CD4-positive, alpha-beta T cell (primary cell): Measurements from ENCODE around the gene CYP11A1. TPM values are rescaled to one million over a fixed set of nuclear protein-coding genes. Genes with fewer than 3 reads are reported as not detected.

Experiments used
- ATAC-seq: fragments of 200-7000 bp; cut with Tn5 transposase; one replicate; pipeline ENCODE4 v1.10.0; 2022; ENCODE audit warnings: mild to moderate bottlenecking; ENCODE audit not compliant: poor library complexity
- CTCF ChIA-PET: fragments of 350-600 bp; sonication (Branson Sonifier 250); formaldehyde crosslinking; loops from one replicate; lab custom pipeline; 2021; ENCODE audit warnings: antibody characterized with exemption, inconsistent platforms; lab: Charles Lee
- POLR2A ChIA-PET: fragments of 350-600 bp; sonication (Branson Sonifier 250); formaldehyde crosslinking; loops from one replicate; lab custom pipeline; 2021; ENCODE audit warnings: antibody characterized with exemption, inconsistent platforms; lab: Charles Lee
- DNase-seq, 14 experiments: peaks; one replicate each; pipeline ENCODE4 v3.0.0-alpha.2; 2013 to 2020; ENCODE audit warnings: mixed read lengths in 2 of 14
- H3K27ac ChIP-seq, 2 donors: one replicate each; pipeline versions ENCODE4 v1.5.1 to v1.7.0; 2013; ENCODE audit warnings: low read length in 2 of 2, low read depth in 1 of 2, mild to moderate bottlenecking in 1 of 2
- H3K27me3 ChIP-seq, 2 experiments: 1 replicate in 1 of 2; 2 replicates in 1 of 2; pipeline versions ENCODE4 v1.6.1 to v1.7.0; 2013; ENCODE audit warnings: low read length in 2 of 2, control low read depth in 1 of 2, mild to moderate bottlenecking in 1 of 2, moderate library complexity in 1 of 2; ENCODE audit not compliant: insufficient read depth in 2 of 2, control insufficient read depth in 1 of 2
- H3K36me3 ChIP-seq: one replicate; pipeline ENCODE4 v1.6.1; 2013; ENCODE audit warnings: low read length, control low read depth; ENCODE audit not compliant: insufficient read depth
- H3K4me1 ChIP-seq: one replicate; pipeline ENCODE4 v1.6.1; 2013; ENCODE audit warnings: low read length, control low read depth; ENCODE audit not compliant: insufficient read depth
- H3K4me3 ChIP-seq: one replicate; pipeline ENCODE4 v1.5.1; 2013; ENCODE audit warnings: mild to moderate bottlenecking, low read length, moderate library complexity
- H3K9me3 ChIP-seq, 2 experiments: 1 replicate in 1 of 2; 2 replicates in 1 of 2; pipeline versions ENCODE4 v1.6.1 to v1.7.0; 2013; ENCODE audit warnings: low read length in 2 of 2, mild to moderate bottlenecking in 2 of 2, control low read depth in 1 of 2, moderate library complexity in 1 of 2; ENCODE audit not compliant: control insufficient read depth in 1 of 2, insufficient read depth in 1 of 2
- H3K27ac Mint-ChIP-seq: one replicate; pipeline ENCODE4 v1.8.0; 2020; ENCODE audit warnings: mixed read lengths
- H3K27me3 Mint-ChIP-seq: one replicate; pipeline ENCODE4 v1.8.0; 2021; ENCODE audit warnings: mixed read lengths
- H3K36me3 Mint-ChIP-seq: one replicate; pipeline ENCODE4 v1.8.0; 2021; ENCODE audit warnings: low read depth, mixed read lengths
- H3K4me1 Mint-ChIP-seq: one replicate; pipeline ENCODE4 v1.8.0; 2021; ENCODE audit warnings: low read depth, mixed read lengths
- H3K4me3 Mint-ChIP-seq: one replicate; pipeline ENCODE4 v1.8.0; 2020; ENCODE audit warnings: mild to moderate bottlenecking, mixed read lengths
- H3K9me3 Mint-ChIP-seq: one replicate; pipeline ENCODE4 v1.8.0; 2020; ENCODE audit warnings: mixed read lengths
- CTCF ChIP-seq: fragments of 200-600 bp; IDR thresholded peaks from one replicate; pipeline ENCODE4 v1.8.0; 2022; ENCODE audit warnings: antibody characterized with exemption, mild to moderate bottlenecking
- intact Hi-C, 2 experiments: fragments of 100-400 bp; cut with DNase I in 1 of 2; cut with micrococcal nuclease in 1 of 2; formaldehyde crosslinking; loops; one replicate each; pipeline versions ENCODE4 v1.15.1 to v1.9.0; 2023 to 2025; cut with DNase I, micrococcal nuclease
- total RNA-seq, 174 experiments: library from RNA in 2 of 174; stranded (reverse) in 2 of 174; gene quantifications; one replicate each; pipeline ENCODE4 v1.2.3 and lab custom pipeline; 2021 to 2026

CYP11A1 gene
- total RNA-seq, 2 experiments from 2014 or later: not detected

DNA sequence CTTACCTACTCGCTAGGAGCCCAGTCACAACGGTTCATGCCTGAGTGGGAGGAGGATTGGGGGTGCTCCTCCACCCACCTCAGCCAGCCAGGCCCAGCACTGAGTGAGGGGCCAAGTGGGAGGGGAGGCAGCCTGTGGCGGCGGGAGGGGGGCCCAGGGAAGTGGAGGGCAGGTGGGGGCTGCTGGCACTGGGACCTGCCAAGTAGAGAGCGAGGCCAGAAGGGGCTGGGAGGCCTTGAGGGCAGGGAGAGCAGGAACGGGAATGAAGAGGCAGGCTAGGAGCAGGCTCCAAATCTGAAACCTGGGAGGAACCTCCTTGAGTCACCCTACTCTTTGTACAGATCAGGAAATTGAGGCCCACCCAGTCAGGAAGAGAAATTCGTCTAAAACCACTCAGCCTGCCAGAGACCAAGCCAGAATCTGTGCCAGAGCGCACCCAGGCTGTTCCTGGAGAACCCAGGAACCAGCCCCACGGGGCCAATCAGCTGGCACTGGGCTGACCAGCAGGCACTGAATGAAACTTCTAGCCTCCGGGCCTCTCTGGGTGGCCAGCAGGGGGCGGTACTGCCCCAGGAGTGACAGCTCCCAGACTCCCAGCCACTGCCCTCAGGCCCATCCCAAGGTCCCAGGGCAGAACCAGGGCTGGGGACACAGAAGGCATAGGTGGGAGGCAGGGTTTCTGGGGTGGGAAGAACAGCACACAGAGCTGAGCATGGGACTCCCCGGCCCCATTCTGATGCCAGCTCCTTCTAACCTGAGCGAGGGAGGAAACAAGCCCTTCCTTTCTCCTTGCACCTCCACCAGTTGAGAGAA, 14.8 kb upstream of the CYP11A1 start:
- Histone ChIP-seq H3K27me3 (no peaks in the 10 kb centered on the region), H3K4me1 (peaks cover 42% of the 10 kb centered on the region), H3K36me3 (no peaks in the 10 kb centered on the region), H3K27ac (no peak overlapping the region), H3K9me3 (no peaks in the 10 kb centered on the region), H3K4me3 (no peak overlapping the region)
- TF ChIP-seq CTCF: peak; percentile 96
- Mint-ChIP-seq H3K9me3 (no peaks in the 10 kb centered on the region), H3K36me3 (no peaks in the 10 kb centered on the region), H3K4me1 (peaks cover 19% of the 10 kb centered on the region), H3K27me3 (no peaks in the 10 kb centered on the region), H3K4me3 (no peak overlapping the region), H3K27ac (no peak overlapping the region)
- CTCF ChIA-PET: interaction anchor here (0.6 to 1.8 kb wide), 16 partner anchors 10 to 1495 kb away, joined by 3 to 20 read pairs (median 4); partner anchors contain the start of genes ARID3B, SEMA7A and UBL7
- peak; percentile 53 for ATAC-seq
- peak; percentile 51 to 87 (median 68) for DNase-seq
- intact Hi-C loops: loop anchor here (1.0 to 5.0 kb wide), 3 partner anchors 56 to 565 kb away; no protein-coding TSS in a partner anchor
- POLR2A ChIA-PET: interaction anchor here (0.6 to 1.2 kb wide), 4 partner anchors 54 to 500 kb away, joined by 3 to 4 read pairs (median 4); partner anchors contain the start of gene UBL7

- H3K9me3 ChIP-seq: no peaks in the 10 kb centered on the region
- TF ChIP-seq CTCF: no peak
- H3K36me3 ChIP-seq: no peaks in the 10 kb centered on the region
- no peak for ATAC-seq
- no peak overlapping the region for H3K4me3 Mint-ChIP-seq
- ChIA-PET CTCF (interaction anchor here (1.5 to 1.8 kb wide), 2 partner anchors 58 to 164 kb away, joined by 4 to 20 read pairs; no protein-coding TSS in a partner anchor), POLR2A (interaction anchor here (0.6 kb wide), 1 partner anchor 233 kb away, joined by 3 read pairs; no protein-coding TSS in a partner anchor)
- peak in 1 of 14 experiments; percentile 14 for DNase-seq
- H3K27me3 Mint-ChIP-seq: no peaks in the 10 kb centered on the region
- H3K4me3 ChIP-seq: no peak overlapping the region
- no peaks in the 10 kb centered on the region for H3K27me3 ChIP-seq
- H3K4me1 Mint-ChIP-seq: peaks cover 19% of the 10 kb centered on the region
- no peaks in the 10 kb centered on the region for H3K9me3 Mint-ChIP-seq
- H3K4me1 ChIP-seq: peaks cover 42% of the 10 kb centered on the region
- no peaks in the 10 kb centered on the region for H3K36me3 Mint-ChIP-seq
- intact Hi-C loops: loop anchor here in 1 of 2 experiments (5.0 kb wide), 1 partner anchor 566 kb away; no protein-coding TSS in a partner anchor
- no peak overlapping the region for H3K27ac ChIP-seq
- no peak overlapping the region for H3K27ac Mint-ChIP-seq
Measured at GRCh38 chr15:74381481-74381880, 14.0 kb upstream of the CYP11A1 start.

DNA sequence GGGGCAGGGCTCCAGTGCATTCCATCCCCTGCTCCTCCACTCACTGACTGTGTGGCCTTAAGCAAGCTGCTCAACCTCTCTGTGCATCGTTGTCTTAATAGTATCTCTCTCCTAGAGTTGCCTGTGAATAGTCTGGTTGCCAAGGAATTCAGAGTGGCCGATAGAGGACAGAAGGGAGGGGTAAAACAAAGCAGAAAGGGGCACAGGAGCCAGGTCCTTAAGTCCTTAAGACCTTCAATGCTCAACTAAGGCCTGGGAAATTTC, 13.7 kb upstream of the CYP11A1 start:
- H3K4me1 Mint-ChIP-seq: peaks cover 19% of the 10 kb centered on the region
- no peaks in the 10 kb centered on the region for H3K27me3 Mint-ChIP-seq
- intact Hi-C loops: loop anchor here in 1 of 2 experiments (5.0 kb wide), 1 partner anchor 566 kb away; no protein-coding TSS in a partner anchor
- Histone ChIP-seq H3K4me3 (no peak overlapping the region), H3K9me3 (no peaks in the 10 kb centered on the region), H3K36me3 (no peaks in the 10 kb centered on the region), H3K27ac (no peak overlapping the region), H3K4me1 (peaks cover 42% of the 10 kb centered on the region), H3K27me3 (no peaks in the 10 kb centered on the region)
- H3K4me3 Mint-ChIP-seq: no peak overlapping the region
- no peak for TF ChIP-seq CTCF
- ChIA-PET POLR2A (no interaction called here), CTCF (no interaction called here)
- ATAC-seq (no peak), DNase-seq (peak in 1 of 14 experiments; percentile 4)
- H3K27ac Mint-ChIP-seq: no peak overlapping the region
- H3K9me3 Mint-ChIP-seq: no peaks in the 10 kb centered on the region
- no peaks in the 10 kb centered on the region for H3K36me3 Mint-ChIP-seq
